Rectal smooth muscle tissue (tissue), 1 donor: ENCODE data around the gene AP3S2.
"Not testable (repeated sequence)": the region's sequence is repeated elsewhere in the genome, so short reads cannot be mapped to it uniquely, and the experiment has no call there.

Experiments
- H3K27ac ChIP-seq: one replicate; pipeline ENCODE4 v1.7.0; 2013; ENCODE audit warnings: low read depth, low read length, inconsistent platforms
- H3K27me3 ChIP-seq: one replicate; pipeline ENCODE4 v1.7.0; 2013; ENCODE audit warnings: low read length; ENCODE audit not compliant: control insufficient read depth, insufficient read depth
- H3K36me3 ChIP-seq: one replicate; pipeline ENCODE4 v1.7.0; 2013; ENCODE audit warnings: low read length; ENCODE audit not compliant: control insufficient read depth, insufficient read depth
- H3K4me1 ChIP-seq: one replicate; pipeline ENCODE4 v1.7.0; 2013; ENCODE audit warnings: low read length; ENCODE audit not compliant: control insufficient read depth, insufficient read depth
- H3K4me3 ChIP-seq: one replicate; pipeline ENCODE4 v1.7.0; 2013; ENCODE audit warnings: low read length
- H3K9ac ChIP-seq: one replicate; pipeline ENCODE4 v1.7.0; 2013; ENCODE audit warnings: low read length

Gene AP3S2

DNA sequence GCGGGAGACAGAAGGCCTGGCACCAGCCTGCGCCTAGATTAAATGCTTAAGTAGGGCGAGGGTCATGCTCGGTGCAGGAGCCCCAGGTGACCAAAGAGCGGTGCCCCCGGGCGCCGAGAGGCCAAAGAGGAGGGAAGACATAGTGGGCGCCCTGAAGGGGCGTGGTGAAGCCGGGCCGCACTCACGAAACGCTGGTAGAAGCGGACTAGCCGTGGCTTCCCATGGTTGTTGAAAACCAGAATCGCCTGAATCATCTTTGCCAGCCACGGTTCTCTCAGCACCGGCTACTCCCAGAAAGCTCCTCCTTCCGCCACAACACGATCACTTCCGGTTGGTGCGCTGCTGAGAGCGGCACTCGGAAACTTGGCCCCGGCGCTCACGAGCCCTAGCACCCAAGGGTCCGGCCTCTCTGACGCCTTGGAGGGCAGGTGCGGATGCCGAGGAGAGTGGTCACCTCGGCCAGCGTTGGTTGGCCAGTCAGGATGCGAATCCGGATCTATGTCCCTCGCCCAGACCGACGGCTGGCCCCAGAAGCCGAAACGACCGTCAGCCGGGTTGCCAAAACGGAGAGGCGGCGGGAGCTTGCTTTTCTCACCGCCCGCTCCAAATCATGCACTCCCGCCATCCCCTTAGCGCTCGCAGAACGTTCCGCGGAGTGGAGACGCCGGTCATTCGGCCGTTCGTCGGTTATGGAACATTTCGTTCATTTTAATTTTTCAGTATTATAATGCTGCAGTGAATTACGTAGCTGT lies at the start of gene AP3S2:
Gene AP3S2, minus strand, starts transcription at position 299 of the 752 bp plus-strand sequence. Its CDS starts 45 bp downstream, at position 254.
- H3K27ac ChIP-seq, result peak within 1 kb of the TSS; percentile 86
- H3K4me3 ChIP-seq, result peak within 1 kb of the TSS; percentile 79
- peak within 1 kb of the TSS; percentile 81 for H3K9ac ChIP-seq
- peaks cover 5% of the 10 kb centered on the region for H3K4me1 ChIP-seq
- H3K36me3 ChIP-seq, result no peaks in the 10 kb centered on the region
- no peaks in the 10 kb centered on the region for H3K27me3 ChIP-seq

DNA sequence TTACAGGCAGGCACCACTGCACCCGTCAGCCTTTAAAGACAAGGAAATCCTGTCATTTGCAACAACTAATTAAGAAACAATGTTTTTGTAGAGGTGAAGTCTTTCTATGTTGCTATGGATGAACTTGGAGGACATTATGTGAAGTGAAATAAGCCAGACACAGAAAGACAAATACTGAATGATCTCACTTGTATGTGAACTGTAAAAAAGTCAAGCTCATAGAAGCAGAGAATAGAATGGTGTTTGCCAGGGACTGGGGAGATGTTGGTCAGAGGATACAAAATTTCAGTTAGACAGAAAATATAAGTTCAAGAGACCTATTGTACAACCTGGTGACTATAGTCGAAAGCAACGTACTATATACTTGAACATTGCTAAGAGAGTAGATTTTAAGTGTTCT lies 46.1 kb upstream of the AP3S2 start:
- Histone ChIP-seq H3K9ac (no peak overlapping the region), H3K4me3 (no peak overlapping the region), H3K27ac (peak overlapping the region; percentile 30), H3K4me1 (no peaks in the 10 kb centered on the region), H3K36me3 (no peaks in the 10 kb centered on the region), H3K27me3 (no peaks in the 10 kb centered on the region)

DNA sequence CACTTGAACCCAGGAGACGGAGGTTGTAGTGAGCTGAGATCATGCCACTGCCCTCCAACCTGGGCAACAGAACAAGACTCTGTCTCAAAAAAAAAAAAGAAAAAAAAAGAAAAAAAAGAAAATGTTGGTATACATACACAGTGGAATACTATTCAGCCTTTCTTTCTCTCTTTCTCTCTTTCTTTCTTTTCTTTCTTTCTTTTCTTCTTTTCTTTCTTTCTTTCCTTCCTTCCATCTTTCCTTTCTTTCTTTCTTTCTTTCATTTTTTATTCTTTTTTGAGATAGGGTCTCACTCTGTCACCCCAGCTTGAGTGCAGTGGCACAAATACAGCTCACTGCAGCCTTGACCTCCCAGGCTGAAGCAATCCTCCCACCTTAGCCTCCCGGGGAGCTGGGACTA lies 45.6 kb upstream of the AP3S2 start:
- not testable (repeated sequence) for H3K36me3 ChIP-seq, H3K27me3 ChIP-seq, H3K9ac ChIP-seq, H3K4me1 ChIP-seq, H3K4me3 ChIP-seq
- peak overlapping the region; percentile 30 for H3K27ac ChIP-seq

DNA sequence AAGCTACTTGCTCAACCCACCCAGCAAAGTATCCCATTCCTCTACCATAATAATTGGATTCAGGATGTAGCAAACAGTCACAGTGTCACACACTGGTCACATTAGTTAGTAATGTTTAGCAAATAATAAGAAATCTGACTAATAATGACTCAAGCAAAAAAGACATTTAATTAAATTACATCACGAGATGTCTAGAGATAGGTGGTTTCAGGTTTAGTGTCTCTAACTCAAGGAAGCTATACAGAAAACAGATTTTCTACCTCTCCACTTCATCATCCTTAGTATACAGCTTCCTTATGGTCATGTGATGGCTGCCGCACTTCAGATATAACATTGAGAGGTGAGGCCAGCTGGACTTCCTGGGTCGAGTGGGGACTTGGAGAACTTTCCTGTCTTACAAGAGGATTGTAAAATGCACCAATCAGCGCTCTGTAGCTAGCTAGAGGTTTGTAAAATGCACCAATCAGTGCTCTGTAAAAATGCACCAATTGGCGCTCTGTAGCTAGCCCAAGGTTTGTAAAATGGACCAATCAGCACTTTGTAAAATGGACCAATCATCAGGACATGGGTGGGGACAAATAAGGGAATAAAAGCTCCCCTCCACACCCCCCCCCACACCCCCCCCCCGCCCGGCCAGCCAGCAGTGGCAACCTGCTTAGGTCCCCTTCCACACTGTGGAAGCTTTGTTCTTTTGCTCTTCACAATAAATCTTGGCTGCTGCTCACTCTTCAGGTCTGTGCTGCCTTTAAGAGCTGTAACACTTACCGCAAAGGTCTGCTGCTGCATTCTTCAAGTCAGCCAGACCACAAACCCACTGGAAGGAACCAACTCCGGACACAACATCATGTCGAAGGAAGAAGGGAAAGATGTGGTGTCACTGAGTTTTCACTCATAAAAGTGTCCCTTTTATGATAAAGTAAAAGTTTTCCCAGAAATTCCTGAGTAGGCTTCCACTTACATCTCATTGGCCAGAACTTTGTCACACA lies 43.9 kb upstream of the AP3S2 start:
- H3K4me1 ChIP-seq, result no peaks in the 10 kb centered on the region
- H3K9ac ChIP-seq, result no peak overlapping the region
- no peak overlapping the region for H3K4me3 ChIP-seq
- H3K36me3 ChIP-seq, result no peaks in the 10 kb centered on the region
- no peaks in the 10 kb centered on the region for H3K27me3 ChIP-seq
- no peak overlapping the region for H3K27ac ChIP-seq

DNA sequence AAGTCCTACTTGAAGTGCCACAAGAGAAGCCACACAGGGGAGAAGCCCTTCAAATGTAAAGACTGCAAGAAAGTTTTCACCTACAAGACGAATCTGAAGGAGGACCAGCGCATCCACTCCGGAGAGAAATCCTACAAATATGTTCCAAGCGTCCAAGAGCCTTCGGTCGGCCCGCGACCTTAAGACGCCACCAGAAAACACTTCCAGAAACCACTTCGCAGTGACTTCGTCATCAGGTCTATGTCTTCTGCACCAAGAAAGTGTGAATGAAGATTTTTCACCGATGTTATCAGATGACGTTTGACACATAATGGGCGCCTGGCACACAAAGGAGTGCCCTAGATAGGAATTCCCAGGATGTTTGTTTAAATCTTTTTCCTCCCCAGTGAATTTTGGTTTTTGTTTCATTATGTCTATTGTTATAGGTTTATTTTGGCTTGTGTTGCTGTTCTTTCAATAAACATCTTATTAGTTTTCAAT lies 43.0 kb upstream of the AP3S2 start:
- Histone ChIP-seq H3K4me3 (no peak overlapping the region), H3K9ac (no peak overlapping the region), H3K27ac (no peak overlapping the region), H3K27me3 (no peaks in the 10 kb centered on the region), H3K36me3 (no peaks in the 10 kb centered on the region), H3K4me1 (no peaks in the 10 kb centered on the region)

DNA sequence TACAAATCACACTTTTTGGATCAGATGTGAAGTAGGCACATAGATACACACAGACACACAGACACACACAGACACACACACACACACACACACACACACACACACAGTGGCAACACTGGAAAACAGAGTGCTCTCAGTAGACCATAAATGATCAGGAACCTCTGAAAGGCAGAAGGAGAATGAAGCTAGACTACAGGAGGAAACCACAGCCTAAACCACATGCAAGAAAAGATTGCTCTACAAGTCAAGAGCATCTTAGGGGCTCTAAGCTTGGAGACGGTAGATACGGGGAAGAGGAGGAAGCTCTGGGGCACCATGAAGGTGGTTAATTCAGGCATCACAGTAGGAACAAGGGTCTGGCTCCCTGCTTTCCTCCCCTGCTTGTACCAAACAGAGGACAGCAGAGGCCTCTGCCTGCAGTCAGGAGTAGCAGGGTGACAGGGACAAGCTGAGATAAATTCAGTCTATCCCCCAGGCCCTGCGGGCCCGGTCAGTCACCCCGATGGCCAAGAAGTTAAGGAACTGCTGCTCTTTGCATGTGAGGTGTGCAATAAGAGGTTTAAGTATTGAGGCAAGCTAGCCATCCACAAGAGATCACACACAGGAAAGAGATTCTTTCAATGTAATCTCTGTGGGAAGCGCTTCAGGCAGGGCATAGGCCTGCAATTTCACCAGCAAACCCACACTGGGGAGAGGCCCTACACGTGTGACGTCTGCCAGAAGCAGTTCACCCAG lies 42.4 kb upstream of the AP3S2 start:
- no peak overlapping the region for H3K4me3 ChIP-seq
- no peak overlapping the region for H3K9ac ChIP-seq
- no peak overlapping the region for H3K27ac ChIP-seq
- H3K36me3 ChIP-seq, result no peaks in the 10 kb centered on the region
- H3K4me1 ChIP-seq, result no peaks in the 10 kb centered on the region
- H3K27me3 ChIP-seq, result no peaks in the 10 kb centered on the region

DNA sequence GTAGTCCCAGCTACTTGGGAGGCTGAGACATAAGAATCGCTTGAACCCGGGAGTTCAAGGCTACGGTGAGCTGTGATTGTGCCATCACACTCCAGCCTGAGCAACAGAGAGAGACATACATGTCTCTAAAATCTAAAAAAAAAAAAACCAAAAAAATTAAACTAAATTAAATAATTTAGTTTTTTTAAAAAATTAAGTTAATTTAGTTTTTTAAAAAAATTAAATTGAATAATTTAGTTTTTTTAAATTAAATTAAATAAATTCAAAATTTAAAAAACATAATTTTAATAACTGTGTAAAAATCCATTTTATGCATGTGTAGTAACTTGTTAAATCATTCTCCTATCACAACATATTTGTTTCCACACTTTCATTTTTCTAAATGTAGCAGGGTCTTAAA lies 39.1 kb upstream of the AP3S2 start:
- H3K4me1 ChIP-seq, result no peaks in the 10 kb centered on the region
- H3K36me3 ChIP-seq, result no peaks in the 10 kb centered on the region
- no peaks in the 10 kb centered on the region for H3K27me3 ChIP-seq
- no peak overlapping the region for H3K9ac ChIP-seq
- no peak overlapping the region for H3K27ac ChIP-seq
- no peak overlapping the region for H3K4me3 ChIP-seq

DNA sequence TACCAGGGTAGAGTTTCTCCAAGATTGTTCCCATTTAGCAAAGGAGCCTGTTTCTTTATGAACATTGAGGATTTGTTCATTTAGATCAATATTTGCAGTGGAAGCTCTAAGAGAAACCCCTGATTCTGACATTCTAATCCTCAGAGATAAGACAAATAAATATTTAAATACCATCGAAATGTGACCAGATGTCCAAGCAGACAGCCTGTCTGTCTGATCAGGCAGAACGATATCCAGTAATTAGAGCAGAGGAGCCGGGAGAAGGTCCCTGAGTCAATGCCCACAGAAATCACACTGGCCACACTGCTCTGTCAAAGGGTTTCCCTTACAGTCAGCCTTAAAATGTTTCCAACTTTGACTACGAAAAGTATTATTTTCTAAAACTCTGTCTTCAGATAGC lies 34.6 kb upstream of the AP3S2 start:
- no peak overlapping the region for H3K4me3 ChIP-seq
- no peaks in the 10 kb centered on the region for H3K27me3 ChIP-seq
- H3K4me1 ChIP-seq, result no peaks in the 10 kb centered on the region
- no peak overlapping the region for H3K27ac ChIP-seq
- H3K9ac ChIP-seq, result no peak overlapping the region
- no peaks in the 10 kb centered on the region for H3K36me3 ChIP-seq

DNA sequence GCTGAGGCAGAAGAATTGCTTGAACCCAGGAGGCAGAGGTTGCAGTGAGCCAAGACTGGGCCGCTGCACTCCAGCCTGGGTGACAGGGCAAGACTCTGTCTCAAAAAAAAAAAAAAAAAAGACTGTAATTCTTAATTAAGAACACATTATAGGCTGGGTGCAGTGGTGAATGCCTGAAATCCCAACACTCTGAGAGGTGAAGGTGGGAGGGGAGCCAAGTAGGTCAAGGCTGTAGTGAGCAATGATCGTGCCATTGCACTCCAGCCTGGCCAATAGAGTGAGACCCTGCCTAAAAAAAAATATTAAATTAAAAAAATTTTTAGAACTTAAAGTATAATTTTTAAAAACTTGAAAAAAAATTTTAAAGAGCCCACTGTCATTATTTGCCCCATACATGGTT lies 32.4 kb upstream of the AP3S2 start:
- no peaks in the 10 kb centered on the region for H3K36me3 ChIP-seq
- H3K27ac ChIP-seq, result no peak overlapping the region
- H3K9ac ChIP-seq, result no peak overlapping the region
- no peaks in the 10 kb centered on the region for H3K4me1 ChIP-seq
- no peaks in the 10 kb centered on the region for H3K27me3 ChIP-seq
- no peak overlapping the region for H3K4me3 ChIP-seq

DNA sequence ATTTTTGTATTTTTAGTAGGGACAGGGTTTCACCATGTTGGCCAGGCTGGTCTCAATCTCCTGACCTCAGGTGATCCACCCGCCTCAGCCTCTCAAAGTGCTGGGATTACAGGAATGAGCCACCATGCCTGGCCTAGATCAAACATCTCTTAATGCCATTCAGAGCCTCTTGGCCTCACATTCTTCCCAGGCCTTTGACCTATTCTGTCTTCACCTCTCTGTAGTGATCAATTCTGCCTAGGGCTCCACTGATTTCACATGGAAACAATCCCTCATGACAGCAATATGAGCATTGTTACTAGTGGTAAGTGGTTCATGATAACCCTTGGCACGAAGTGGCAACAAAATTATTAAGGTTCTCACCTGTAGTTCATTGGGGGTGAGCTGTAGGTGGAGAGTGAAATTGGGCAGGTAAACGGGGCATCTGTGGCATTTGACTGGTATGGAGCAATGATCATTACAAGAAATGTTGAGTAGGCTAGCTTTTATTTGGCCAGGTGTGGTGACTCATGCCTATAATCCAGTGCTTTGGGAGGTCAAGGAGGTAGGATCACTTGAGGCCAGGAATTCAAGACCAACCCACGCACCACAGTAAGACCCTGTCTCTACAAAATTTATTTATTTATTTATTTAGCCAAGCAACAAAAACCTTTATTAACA lies 23.8 kb upstream of the AP3S2 start:
- no peaks in the 10 kb centered on the region for H3K36me3 ChIP-seq
- H3K9ac ChIP-seq, result no peak overlapping the region
- no peak overlapping the region for H3K4me3 ChIP-seq
- H3K27ac ChIP-seq, result no peak overlapping the region
- peaks cover 2% of the 10 kb centered on the region for H3K4me1 ChIP-seq
- no peaks in the 10 kb centered on the region for H3K27me3 ChIP-seq

DNA sequence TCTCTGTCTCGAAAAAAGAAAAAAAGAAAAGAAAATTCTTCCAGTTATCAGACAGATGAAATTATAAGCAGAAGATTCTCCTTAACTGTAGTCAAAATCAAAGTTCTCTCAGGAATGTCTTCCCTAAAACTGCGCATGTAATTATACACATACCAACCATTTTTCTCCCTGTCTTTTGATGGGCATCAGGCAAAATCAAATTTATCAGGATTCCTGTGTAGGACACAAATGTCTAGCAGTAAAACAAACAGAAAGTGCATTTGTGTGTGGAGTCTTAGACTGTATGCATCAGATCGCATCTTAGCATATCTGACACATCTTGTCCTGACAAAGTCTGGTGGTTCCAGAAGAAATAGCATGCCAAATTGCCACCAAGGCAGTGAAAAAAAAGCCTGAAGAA lies 22.9 kb upstream of the AP3S2 start:
- Histone ChIP-seq H3K9ac (no peak overlapping the region), H3K27ac (no peak overlapping the region), H3K27me3 (no peaks in the 10 kb centered on the region), H3K36me3 (no peaks in the 10 kb centered on the region), H3K4me3 (no peak overlapping the region), H3K4me1 (peaks cover 2% of the 10 kb centered on the region)
